ENCODE results near the gene SS18L1.
"Not testable (repeated sequence)": the region's sequence is repeated elsewhere in the genome, so short reads cannot be mapped to it uniquely, and the experiment has no call there.

The SS18L1 gene, protein sequence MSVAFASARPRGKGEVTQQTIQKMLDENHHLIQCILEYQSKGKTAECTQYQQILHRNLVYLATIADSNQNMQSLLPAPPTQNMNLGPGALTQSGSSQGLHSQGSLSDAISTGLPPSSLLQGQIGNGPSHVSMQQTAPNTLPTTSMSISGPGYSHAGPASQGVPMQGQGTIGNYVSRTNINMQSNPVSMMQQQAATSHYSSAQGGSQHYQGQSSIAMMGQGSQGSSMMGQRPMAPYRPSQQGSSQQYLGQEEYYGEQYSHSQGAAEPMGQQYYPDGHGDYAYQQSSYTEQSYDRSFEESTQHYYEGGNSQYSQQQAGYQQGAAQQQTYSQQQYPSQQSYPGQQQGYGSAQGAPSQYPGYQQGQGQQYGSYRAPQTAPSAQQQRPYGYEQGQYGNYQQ

DNA sequence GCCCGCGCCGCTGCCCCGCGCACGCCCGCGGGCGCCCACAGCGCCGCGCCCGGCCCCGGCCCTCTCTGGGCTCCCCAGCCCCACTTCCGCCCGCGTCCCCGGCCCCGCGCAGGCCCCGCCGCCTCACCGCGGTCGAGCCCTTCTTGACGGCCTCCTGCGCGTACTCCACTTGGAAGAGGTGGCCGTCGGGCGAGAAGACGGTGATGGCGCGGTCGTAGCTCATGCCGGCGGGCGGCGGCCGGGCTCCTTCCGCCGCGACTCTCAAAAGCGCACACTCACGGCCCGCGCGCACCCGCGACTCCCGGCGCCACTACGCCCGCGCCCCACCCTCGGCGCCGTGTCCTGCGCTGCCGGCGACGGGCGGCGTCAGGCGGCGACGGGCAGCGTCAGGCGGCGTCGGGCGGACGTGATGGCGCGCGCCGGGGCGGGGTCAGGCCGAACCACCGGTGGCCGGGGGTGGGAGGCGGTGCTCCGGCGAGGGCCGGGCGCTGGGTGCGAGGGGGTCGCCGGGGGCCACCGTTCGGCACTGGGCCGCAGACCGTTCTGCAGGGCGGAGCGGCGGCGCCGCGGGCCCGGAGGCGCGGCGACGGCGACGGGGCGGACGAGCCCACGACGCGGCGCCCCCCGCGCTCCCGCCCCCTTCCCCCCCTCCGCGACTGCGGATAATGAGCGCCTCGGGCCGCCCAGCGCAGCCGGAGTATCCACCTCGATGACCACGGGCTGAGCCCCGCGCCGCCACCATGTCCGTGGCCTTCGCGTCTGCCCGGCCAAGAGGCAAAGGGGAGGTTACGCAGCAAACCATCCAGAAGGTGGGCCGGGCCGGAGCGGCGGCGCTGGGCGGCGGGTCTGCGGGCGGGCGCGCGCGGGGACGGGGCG, at the start of gene SS18L1, which contains the start of gene PSMA7:
Gene SS18L1 (plus strand): TSS at position 689 of the 876 bp plus-strand sequence. CDS start 52 bp downstream, at position 741.
Gene PSMA7 (minus strand): TSS at position 314 of the 876 bp plus-strand sequence. CDS start 91 bp downstream, at position 223.
- peak; percentile 88 for DNase-seq

DNA sequence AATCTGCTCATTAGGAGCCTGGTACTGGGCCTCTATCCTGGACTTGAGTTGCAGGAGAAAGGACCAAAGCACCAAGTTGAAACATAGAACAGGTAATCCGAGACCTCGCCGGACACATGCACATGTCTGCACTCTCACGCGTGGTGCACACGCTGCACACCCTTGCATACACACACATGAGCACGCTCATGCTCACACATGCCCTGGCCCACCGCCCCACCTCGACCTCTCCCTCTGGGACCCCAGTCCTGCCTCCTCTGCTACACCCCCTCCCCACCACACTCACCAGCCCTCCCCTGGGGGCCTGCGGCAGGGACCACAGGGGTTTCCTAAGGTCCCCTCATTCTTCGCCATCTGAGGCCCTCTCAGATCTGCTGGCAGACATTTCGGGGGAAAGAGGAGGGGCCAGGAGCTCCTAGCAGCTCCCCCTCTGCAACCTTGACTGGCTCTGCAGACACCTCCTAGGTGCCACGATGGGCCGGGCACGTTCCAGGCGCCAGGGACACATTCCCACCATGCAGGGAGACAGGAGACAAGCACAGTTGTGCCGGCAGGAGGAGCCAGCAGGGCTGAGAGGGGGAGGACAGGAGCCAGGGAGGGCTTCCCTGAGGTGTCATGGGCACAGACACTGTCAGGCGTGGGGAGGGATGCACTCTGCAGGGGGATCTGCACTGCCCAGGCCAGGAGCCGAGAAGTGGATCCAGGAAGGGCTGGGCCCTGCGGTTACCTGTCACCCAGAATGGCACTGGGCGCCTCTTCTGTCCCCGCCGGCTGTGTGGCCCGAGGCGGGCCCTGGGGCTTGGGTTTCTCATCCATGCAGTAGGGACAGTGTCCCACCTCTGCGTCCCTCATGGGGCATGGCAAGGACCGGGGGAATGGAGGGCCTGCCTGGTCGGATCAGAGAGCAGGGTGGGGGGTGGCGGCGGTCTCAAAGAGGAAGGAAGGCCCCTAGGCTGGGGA, 46.9 kb upstream of the SS18L1 start:
- no peak for DNase-seq

DNA sequence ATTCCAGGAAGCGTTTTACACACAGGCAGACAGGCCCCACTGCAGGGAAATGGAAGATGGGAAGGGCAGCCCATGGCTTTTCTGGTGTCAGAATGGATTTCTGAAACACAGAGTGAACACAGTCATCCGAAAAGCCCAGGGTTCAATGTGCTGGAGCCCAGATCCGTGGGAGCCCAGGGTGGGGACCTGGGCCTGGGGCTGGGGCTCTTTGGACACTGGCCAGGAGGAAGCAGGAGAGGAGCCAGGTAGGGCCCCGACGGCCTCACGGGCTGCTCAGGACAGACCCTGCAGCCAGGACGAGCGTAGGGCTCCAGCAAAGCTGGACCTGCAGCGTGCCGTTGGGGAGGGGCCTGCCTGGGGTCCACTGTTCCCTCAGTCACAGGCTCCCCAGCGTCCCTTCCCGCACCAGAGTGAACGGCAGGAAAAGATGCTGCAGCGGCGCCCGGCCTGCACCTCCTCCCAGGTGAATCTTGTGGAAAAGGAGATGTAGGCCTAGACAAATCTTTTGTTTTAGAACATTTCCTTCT, 45.6 kb upstream of the SS18L1 start:
- no peak for DNase-seq

DNA sequence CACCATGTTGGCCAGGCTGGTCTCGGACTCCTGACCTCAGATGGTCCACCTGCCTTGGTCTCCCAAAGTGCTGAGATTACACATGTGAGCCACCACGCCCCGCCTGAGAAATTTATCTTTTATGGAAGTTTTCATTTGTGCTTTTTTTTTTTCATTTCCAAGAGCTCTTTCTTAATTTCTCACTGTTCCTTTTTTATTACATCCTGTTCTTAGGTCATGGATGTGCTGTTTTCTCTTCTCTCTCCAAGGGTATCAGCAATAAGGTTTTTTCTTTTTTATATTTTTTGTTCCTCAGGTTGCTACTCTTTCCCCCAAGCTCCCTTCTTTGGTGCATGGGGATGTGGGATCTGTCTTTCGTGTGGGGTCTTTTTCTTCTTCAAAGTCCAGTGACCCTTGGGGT, 42.5 kb upstream of the SS18L1 start:
- no peak for DNase-seq

DNA sequence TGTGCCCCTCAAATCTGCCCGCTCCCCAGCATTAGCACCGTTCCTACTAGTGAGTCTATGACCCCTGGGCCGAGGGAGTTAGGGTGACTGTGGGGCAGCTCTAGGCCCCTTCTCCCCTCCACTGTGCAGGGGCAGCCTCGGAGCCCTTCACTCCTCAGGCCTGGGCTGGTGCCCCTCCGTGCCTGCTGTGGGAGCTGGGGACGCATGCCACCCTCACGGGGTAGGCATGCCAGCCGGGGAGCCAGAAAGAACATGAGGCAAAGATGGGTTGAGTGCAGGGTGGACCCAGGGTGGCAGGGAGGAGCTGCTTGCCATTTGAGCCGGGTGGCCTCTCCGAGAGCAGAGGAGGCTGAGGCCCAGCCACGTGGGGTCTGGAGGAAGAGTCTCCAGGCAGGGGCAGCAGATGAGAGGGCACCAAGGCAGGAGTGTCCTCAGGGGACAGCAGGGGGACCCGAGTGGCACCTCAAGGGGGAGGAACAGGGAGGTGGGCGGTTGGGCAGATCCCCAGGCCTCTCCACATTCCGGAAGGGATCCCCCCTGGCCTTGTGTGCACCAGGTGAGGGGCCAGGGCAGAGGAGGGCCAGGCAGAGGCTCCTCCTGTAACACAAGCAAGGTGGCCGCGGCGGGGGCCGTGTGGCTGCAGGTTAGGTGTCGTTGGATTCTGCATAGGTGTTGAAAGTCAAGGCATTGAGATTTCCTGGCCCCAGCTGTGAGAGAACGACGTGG, 39.9 kb upstream of the SS18L1 start:
- DNase-seq, result no peak

DNA sequence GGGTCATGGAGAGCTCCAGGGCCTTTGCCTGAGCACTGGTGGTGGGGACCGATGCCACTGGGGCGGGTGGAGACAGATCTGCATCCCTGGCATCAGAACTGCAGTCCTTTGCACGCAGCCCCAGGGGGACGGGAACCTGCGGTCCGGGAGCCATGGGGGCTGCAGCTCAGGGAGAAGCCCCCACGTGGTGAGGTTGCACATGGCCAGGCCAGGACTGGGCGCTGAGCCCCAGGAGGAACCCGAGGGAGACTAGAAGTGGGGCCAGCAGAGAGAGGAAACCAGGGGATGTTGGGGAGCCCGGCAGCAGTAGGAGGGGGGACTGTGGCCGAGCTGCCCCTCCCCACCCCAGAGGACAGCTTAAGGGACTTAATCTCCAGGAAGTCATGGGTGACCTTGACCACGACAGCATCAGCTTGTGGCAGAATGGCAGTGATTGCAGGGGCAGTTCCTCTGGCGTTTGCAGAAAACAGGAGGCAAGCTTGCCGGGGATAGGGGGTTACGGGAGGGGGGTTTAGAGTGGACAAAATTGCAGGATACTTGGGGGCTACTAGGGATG, 39.3 kb upstream of the SS18L1 start:
- DNase-seq, result no peak

DNA sequence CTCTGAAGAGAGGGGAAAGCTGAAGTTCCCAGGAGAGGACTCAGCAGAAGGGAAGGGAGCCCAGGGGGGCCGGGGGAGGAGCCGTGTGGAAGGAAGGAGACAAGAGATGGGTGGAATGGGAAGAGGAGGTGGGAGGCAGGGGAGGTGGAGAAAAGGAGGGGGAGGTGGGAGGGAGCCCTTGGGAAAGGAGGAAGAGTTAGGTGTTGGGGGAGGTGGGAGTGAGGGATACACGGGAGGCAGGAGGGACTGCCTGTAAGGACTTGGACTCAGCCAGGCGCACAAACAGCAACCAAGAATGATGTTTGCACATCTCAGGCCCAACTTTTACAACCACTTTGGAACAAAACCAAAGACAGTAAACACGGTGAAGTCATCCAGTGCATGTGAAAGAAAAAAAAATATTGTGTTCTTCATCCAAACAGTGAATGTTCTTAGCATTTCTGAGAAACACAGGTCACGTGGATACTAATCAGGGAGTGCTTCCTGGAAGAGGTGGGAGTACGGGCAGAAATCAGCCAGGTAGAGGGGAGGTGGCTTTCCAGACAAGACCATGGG, 38.7 kb upstream of the SS18L1 start:
- DNase-seq, result no peak

DNA sequence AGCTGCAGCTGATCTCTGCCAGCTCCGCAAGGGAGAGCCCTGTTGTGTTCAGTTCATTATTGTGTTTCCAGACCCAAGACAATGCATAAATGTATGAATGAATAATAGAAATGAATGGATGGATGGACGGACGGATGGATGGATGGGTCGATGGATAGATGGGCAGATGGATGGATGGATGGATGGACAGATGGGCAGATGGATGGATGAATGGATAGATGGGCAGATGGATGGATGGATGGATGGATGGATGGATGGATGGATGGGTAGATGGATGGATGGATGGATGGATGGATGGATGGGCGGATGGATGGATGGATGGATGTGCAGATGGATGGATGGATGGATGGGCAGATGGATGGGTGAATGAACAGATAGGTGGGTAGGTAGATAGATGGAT, 38.0 kb upstream of the SS18L1 start:
- DNase-seq, result no peak

DNA sequence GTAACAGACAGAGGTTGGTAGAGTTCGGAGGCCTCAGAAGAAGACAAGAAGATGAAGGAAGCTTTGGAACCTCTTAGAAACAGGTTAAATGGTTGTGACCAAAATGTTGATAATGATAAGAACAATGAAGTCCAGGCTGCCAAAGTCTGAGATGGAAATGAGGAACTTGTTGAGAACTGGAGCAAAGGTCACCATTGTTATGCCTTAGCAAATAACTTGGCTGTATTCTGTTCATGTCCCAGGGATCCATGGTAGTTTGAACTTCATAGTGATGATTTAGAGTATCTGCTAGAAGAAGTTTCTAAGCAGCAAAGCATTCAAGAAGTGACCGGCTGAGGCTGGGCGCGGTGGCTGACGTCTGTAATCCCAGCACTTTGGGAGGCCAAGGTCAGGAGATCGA, 32.4 kb upstream of the SS18L1 start:
- no peak for DNase-seq

DNA sequence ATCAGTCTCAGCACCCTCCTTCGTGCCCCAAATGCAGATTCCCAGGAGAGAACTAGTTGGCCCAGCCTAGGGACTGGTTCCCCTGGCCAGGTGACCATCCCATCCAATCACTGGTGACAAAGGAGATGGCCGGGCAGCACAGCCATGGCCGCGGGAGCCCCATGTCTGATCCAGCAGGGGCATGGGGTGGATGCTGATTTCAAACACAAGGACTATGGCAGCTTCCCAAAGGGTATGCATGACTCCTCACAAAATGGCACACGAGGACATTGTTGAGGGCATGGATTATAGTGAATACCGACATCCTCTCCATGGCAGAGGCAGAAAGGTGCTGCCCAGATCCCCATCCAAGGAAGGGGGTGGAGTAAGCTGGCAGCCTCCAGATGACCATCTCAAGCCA, 31.2 kb upstream of the SS18L1 start:
- no peak for DNase-seq

DNA sequence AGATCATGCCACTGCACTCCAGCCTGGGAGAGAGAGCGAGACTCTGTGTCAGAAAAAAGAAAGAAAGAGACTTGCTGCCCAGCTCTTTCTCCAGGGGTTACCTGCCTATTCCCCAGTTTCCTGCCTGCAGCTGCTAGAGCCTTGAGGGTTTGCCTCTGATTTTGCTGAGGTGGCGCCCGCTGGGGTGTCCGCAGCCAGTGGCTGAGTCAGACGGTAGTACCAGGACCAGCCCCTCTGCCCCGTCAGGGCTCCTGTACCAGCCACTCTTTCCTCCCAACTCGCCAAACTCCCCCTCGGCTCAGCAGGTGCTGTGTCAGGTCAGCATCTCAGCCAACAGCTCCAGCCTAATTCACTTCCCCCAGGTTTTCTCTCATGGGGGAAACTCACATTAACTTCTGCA, 28.7 kb upstream of the SS18L1 start:
- no peak for DNase-seq

DNA sequence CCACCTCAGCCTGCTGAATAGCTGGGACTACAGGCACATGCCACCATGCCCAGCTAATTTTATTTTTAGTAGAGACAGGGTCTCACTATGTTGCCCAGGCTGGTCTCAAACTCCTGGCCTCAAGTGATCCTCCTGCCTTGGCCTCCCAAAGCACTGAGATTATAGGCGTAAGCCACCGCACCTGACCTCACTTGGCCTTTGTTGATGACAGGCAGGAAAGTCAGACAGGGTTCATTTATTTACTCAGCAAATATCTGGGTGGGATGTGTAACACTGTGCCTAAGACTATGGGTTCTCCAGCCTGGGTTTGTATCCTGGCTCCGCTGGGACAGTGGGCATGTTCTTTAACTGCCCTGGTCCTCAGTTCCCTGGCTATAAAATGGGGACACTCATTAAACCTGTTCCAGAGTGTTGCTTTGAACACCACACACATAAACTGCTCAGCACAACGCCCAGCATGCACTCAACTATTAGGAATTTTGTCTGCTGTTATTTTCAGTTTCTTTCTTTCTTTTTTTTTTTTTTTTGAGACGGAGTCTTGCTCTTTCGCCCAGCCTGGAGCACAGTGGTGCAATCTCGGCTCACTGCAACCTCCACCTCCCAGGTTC, 27.7 kb upstream of the SS18L1 start:
- not testable (repeated sequence) for DNase-seq

DNA sequence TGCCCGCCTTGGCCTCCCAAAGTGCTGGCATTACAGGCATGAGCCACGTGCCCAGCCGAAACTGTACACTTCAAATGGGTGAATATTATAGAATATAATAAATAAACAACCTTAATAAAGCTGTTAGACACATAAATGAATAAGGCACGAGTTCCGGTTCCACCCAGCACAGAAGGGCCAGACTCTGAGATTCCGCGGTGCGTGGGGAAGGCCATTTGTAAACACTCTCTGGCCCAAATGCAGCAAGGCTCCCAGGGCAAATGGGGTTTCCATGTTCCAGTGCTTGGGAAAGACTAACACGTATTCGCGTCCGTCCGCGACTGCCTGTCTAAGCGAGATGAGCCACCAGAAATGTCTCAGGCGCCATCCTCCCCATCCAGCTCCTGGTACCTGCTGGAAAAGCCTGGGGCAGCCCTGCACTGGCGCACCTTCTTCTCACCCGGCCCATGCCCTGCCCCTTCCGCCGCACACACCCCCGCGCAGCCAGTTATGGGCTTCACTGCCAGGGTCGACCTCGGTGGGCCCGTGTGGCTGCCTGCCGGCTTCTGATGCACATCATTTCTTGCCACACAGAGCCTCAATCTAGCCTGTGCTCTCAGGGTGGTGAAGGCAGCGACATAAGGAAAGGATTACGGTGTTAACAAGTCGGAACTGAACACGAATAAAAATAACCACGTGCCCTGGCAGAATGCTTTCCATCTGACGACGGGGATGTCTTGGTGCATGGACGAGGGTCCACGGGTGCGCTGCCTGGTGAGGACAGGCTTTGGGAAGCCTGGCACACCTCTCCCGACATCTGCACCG, 26.8 kb upstream of the SS18L1 start:
- DNase-seq, result no peak

DNA sequence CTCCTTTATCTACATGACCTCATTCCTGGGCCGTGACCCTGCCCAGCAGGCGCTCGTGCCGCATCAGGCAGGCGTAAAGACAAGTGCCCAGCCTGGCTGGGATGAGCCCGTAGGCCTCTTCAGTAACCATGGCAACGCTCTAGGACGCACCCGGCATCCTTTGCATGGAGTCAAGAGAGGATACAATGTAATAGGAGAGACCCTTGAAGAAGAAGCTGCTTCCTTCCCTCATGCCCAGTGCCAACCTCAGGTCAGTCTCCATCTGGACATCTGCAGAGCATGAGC, 26.3 kb upstream of the SS18L1 start:
- DNase-seq, result no peak

DNA sequence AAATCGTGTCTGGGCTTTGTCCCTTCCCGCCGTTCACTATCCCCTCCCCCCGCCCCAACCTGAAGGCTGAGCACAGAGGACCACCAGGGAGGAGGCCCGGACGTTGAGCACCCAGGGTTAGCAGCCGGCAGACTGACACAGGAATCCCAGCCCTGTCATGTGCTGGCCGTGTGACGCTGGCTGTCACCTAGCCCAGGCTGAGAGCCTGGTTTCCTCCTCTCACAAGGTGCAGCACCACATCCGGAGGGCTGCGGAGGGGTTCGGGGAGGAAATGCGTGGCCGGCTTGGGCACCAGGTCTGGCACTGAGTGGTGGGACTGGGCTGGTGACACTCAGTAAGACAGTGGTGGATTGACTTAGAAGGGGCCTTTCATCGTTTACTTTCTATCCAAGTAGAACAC, 25.9 kb upstream of the SS18L1 start:
- DNase-seq, result no peak

DNA sequence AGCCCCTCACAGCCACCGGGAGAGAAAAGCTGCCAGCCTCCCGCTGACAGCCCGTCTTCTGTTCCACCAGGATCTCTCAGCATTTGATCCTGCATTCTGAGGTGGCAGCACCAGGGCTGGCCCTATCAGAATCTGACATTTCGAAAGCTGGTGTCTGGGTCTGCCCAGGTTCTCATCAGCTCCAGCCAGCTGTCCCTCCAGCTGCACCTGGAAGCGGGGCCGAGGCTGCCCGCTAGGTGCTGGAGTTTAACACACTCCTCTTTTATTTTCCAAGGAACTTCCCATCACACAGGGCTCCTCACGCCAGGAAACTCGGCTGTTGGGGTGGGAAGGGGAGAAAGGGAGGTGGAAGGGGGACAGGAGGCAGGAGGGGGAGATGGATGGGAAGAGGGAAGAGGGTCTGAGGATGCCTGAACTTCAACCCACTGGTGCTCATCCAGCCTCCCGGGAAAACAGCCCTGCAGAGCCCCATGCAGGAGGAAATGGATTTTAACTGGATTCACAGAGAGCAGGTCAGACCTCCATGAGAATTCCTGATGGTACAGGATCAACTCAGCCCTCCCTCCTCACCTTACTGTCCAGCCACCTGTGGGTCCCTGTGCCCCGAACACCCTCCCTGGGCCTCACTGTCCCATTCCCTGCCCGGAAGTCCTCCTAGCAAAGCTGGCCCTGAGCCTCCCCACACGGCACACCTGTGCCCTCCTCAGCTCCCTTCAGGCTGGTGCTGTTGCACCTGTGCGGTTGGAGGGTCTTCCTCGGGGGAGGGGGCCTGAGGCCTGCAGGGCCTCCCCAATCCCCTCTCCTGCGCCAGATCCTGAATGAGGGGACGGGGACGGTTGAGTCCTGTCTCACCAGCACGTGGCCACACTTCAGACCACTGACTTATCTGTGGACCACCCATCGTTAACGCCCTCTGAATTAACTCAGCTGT, 25.2 kb upstream of the SS18L1 start:
- DNase-seq, result no peak

DNA sequence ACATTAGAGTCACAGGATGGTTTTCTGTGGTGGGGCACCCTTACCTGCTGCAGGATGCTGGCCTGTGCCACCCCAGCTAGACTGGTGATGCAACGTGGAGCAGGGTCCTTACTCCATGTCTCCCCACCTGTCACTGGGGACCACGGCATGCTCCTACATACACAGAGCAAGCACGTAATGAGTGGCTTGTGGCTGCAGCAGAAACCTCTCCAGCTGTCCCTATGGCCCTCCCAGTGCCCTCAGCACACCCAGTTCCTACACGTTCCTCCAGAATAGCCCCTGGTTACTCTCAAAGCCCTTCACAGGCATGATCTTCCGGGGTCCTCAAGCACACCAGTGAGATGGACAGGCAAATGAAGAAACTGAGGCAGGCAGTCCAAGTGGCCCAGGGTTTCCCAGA, 24.5 kb upstream of the SS18L1 start:
- DNase-seq, result no peak

DNA sequence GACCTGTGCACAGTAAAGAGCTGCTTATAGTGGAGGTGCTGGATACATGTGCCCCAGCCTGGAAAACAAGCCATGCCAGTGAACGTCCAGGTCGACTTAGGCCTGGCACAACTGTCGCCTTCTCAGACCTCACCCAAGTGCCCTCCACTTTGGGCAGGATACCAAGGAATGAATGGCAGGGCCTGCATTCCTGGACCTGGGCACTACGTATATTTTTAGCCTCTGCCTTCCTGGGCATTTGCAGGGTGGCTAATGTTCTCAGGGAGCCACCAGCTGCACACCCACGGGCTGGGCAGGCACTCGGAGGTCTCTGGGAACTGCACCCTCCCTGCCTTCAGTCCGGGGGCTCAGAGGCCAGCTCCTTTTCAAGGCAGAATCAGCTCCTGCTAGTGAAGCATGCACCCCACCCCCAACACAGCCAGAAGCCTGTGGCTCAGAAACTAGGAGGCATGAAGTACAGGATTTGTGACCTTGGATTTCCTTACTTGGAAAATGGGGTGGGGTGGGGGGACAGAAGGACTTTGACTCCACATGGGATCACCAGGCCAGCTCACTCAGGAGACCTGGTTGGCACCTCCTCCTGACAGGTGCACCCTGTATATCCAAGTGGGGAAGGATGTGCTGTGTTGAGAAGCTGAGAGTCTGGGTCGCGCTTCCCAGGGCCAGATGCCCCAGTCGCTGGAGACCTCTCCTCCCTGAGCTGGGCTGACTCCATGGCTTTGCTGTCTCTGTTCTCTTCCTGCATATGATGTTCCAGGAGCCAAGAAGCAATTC, 23.8 kb upstream of the SS18L1 start:
- DNase-seq, result no peak

Data from NCI-H2107 (cell line).